ENCODE measurements around the gene INPP5E.

INPP5E gene

GRCh38 chr9:136381966-136382513 lies 57.6 kb downstream of the INPP5E start:
- no peak for DNase-seq (ENCODE audit: low read depth in 2 of 2)

DNA sequence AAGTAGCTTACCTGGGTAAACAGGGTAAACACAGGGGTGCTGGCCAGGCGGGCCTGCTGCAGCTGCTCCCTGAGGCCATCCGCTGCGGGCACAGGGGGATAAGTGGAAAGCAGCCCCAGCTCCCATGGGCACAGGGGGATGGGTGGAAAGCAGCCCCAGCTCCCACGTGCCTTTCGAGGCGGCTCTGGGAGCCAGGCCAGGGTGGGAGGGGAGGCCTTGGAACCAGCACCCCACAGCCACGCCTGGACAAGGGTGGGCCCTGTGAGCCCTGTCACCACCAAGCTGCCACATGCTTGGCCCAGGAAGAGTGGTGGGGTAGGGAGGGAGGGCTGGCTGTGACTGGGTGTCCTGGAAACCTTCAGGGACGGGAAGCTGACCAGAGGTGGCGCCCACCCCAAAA lies 58.3 kb downstream of the INPP5E start:
- DNase-seq (ENCODE audit: low read depth in 2 of 2): no peak

GRCh38 chr9:136380381-136380780 lies 59.3 kb downstream of the INPP5E start:
- no peak for DNase-seq (ENCODE audit: low read depth in 2 of 2)

DNA sequence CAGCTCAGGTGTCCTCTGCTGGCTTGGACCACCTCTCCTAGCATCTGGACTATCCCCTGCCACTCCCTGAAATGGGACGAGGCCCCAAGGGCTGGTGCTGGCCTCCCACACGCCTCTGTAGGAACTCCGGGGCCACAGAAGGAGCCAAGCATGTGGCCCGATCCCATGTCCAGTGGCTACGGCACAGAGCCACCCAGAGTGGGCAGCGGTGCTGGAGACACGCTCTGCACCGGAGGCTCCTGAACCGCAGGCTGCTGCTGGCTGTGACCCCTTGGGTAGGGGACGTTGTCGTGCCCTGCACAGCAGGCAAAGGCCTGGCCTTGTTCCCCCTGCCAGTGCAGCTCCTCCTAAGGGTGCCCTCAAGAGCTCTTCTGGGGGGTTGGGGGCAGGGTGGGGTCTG lies 59.8 kb downstream of the INPP5E start:
- no peak for DNase-seq (ENCODE audit: low read depth in 2 of 2)

- no peak for DNase-seq (ENCODE audit: low read depth in 2 of 2)
These were observed 60.2 kb downstream of the INPP5E start for GRCh38 chr9:136379401-136379800.

- DNase-seq (ENCODE audit: low read depth in 2 of 2): no peak
These were observed 60.7 kb downstream of the INPP5E start for GRCh38 chr9:136379003-136379287.
